Left lobe of liver (tissue), 2 donors: ENCODE data around the gene PALM2AKAP2. TPM values are rescaled to one million over a fixed set of nuclear protein-coding genes. Genes with fewer than 3 reads are reported as not detected.

ENCODE experiments used
- ATAC-seq: fragments of 200-7000 bp; cut with Tn5 transposase; one replicate; pipeline ENCODE4 v1.9.1; 2020; ENCODE audit warnings: mild to moderate bottlenecking, moderate library complexity
- DNase-seq: peaks from one replicate; pipeline ENCODE4 v3.0.0-alpha.2; 2020; ENCODE audit warnings: low spot score
- total RNA-seq: library from RNA; stranded (reverse); gene quantifications from one replicate; pipeline ENCODE4 v1.2.1, GENCODE V29; 2021
- donor health status: DM: no; HTN: no; CAD: no; lungs with moderate emphysema.
- donor health status: DM: no; HTN: yes; CAD: no.

The PALM2AKAP2 gene
- total RNA-seq, 1 donor from 2014 or later = 32.1 TPM

GRCh38 chr9:109771087-109771486, 8.9 kb upstream of the PALM2AKAP2 start:
- no peak for ATAC-seq
- DNase-seq = no peak

DNA sequence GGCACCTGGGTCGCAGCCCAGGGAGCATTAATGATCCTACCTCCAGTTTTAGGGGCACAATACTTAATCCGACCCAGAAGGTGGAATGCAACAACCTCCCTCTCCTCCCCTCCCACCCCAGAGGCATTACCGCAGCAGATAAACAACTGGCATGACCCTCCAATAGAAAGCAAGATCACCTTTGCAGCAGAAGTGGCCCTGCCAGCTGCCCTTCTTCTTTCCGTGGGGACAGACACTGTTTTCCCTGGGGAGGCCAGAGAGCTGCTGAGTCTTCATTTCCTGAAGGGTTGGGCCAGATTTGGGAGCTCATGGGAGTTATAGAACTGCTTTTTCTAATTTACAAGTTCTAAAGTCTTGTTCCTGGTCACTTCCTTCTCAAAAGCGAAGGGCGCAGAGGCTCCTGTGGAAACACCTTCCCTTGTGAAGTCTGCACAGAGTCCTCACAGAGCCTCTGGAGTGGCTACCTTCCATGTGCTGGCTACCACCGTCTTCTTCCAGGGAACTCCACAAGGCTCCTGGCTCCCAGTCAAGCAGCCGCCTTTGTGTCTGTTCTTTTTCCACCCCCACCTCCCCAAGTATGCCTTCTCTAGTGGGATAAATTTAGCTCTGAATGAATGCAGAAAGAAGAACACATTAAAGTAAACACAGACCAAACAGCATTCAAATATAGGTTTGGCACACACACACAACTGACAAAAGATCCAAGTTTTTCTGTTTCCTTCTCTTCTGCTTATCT, 8.0 kb upstream of the PALM2AKAP2 start:
- DNase-seq = no peak
- no peak for ATAC-seq

GRCh38 chr9:109775516-109775915, 4.5 kb upstream of the PALM2AKAP2 start:
- DNase-seq = no peak
- no peak for ATAC-seq

DNA sequence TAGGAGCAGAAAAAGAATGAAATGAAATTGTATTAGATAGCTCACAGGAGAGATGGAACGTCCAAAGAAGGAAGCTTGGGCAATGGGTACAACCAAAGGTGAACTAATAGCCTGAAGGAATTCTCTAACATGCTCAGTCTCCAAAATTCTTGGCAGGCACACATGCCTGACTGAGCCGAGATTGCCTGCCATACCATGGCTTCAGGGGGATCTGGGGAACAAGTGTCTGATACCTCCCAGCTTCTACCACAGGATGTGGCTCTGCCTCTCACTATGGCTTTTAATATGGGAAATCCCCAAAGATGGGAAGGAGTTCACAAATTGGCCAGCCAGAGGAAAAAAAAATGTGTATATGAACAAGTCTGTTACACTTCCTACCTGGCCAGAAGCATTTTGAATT, 3.6 kb upstream of the PALM2AKAP2 start:
- no peak for ATAC-seq
- no peak for DNase-seq

DNA sequence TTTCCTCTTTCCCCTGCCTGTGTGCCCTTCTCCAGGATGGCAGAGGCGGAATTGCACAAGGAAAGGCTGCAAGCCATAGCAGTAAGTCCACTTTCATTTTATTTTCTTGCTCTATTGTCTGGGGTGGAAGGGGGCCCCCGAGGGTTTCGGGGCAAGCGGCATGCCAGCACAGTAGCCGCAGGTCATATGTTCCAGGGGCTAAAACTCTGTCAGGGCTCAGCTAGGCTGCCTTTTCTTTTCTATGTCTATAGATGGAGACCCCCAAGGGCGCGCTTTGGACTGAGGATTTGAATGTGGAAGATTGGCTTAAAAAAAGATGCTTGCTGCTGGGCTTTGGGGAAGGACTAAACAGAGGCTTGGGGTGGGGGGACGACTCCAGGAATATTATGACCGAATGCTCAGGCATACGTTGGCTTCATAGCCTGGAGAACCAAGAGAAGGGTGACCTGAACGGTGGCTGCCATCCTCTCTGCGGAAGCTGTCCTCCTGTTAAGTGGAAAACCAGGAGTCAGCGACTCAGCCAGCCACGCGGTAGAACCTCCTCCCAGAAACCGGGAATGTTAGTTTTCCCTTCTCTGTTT, 545 bp downstream of the PALM2AKAP2 start:
- ATAC-seq (peak; percentile 59), DNase-seq (peak; percentile 59)

DNA sequence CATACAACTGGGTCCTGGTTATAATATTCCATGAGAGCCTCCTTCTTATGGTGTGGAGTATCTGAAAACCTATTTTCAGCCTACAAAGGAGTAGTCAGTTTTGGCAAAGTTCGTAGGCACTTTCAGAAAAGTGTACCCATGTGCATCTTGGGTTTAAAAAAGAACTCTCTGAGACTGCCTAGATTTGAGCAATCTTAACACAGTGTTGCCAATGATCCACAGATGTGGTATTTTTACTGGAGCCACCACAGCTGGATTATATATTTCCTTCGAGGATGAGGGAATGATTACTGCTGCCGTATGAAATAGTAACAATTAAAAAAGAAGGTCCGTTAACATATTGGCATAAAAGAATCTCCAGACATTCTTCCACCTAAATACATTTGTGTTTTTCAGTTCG, 1.1 kb downstream of the PALM2AKAP2 start:
- DNase-seq = no peak
- no peak for ATAC-seq

GRCh38 chr9:109781541-109782197, 1.7 kb downstream of the PALM2AKAP2 start:
- DNase-seq (no peak), ATAC-seq (peak; percentile 21)

DNA sequence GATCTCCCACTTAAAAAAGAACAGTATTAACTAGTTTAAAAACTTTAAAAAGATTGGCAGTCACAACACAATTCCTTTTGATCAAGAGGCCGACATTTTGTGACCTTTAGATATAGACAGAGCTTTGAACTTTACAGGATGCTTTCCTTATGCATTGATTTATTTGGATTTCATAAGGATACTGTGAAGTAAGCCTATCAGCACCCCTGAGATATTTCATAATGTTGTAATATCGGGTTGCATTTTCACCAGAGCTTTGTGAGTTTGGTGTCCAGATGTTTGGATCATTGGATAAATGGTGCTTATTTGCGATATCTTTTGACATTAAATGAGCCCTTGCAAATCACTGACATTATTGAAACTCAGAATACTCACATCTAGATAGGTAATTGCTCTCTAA, 7.7 kb downstream of the PALM2AKAP2 start:
- ATAC-seq (no peak), DNase-seq (no peak)

DNA sequence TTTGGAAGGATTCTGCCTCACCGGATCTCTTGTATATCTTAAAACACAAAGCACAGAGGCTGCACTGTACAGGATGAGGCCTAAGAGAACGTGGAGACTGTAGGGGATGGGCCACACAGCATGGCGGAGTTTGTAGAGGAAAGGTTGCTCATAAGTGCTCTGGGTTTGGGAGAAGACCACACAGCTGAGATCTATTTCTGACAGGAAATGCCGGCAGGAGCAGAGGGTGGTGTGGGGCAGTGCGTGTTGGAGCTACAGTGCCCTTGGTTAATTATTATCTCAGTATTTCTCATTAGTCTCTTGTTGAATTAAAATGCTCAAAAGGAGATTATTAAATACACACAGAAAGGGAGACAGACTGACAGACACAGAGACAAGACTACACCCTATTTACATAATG, 9.6 kb downstream of the PALM2AKAP2 start:
- ATAC-seq (peak; percentile 48), DNase-seq (no peak)

GRCh38 chr9:109789971-109790370, 10.0 kb downstream of the PALM2AKAP2 start:
- ATAC-seq (no peak), DNase-seq (no peak)

- no peak for DNase-seq
- peak; percentile 12 for ATAC-seq
These were observed 11.1 kb downstream of the PALM2AKAP2 start for GRCh38 chr9:109791003-109791677.

GRCh38 chr9:109791747-109792146, 11.7 kb downstream of the PALM2AKAP2 start:
- ATAC-seq (peak; percentile 65), DNase-seq (peak; percentile 67)

DNA sequence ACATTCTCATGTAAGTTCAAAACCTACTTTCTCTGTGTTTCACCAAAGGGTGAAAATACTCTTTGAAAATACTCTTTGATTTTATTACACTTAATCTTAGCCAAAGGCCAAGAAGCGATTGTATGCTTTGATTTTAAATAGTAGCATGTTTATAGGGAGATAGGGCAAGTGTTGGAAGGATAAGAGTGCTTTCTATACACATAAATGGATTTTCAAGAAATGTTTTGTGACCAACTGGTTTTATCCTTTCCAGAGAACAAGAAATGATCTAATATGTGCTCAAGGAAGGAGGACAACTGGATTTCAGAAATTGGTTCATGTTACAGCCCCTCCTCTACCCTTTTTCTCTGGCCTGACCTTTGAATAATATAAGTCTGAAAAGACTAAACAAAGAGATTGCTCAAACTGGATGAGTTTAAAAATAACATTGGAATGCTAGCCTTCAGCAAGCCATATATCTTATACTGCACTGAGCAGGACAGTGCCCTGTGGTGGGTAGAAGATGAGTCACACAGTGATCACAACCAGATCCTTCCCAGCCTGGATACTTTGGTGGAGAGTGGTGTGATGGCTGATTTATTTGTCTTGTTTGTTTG, 13.1 kb downstream of the PALM2AKAP2 start:
- ATAC-seq (no peak), DNase-seq (no peak)

DNA sequence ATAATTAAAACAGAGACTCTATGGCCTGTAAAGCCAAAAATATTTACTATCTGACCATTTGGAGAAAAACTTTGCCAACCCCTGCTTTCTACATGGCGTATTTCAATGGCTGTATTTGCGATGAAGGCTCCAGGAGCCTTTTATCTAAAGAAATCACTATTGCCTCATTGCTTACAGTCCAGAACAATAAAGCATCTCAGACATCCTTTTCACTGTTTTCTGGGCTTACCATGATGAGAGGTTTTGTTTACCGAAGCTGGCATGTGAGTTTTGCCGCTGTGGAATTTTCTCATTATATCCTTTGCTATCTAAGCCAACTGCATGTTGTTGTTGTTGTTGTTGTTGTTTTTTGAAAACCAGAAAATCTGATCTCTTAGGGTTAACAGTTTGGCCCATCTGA, 13.9 kb downstream of the PALM2AKAP2 start:
- ATAC-seq (no peak), DNase-seq (no peak)

DNA sequence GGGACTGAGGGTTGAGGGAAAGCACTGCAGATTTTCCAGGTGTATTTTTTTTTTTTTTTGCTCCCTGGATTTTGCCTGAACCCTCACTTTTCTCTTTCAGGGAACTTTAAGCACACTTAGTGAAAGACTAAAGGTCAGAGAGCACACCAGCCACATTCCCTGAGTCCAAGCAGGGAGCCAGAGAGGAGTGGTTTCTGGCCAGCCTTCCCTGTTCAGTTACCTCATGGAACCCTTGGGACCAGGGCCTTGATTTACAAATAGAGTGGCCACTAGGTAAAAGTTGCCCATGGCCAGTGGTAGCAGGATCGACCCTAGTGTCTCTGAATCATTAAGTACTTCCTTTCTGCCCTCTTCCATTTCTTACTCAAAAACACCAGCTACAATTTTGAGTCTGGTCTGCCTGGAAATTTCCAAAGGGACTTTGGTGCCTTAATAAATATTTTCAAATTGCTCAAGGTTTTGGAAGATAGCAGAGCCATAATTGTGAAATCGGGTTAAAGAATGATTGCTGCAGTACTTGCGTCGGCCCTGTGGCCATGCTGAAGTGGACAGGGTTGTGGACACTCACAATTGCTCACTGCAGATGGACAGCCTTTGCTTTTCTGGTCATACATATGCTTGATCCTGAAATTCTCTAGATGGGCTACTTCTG, 14.5 kb downstream of the PALM2AKAP2 start:
- ATAC-seq (peak; percentile 64), DNase-seq (peak; percentile 81)

DNA sequence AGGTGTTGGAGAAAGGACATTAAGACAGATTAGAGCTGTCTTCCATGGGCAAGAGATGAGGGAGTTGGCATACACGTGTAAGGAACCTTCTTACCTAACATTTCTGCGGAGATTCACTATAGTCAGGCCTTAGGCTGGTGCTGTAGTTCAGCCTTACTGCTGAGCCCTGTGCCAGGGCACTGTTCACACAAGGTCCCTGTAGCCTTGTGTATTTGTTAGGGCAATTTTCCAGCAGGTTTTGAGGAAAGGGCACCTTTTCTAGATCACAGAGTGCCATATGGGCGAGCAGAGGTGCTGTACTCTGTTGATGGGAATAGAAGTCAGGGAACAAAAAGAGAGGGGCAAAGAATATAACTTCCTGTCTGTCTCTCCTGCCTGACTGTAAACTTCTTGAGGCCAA, 15.6 kb downstream of the PALM2AKAP2 start:
- DNase-seq (peak; percentile 61), ATAC-seq (peak; percentile 47)

DNA sequence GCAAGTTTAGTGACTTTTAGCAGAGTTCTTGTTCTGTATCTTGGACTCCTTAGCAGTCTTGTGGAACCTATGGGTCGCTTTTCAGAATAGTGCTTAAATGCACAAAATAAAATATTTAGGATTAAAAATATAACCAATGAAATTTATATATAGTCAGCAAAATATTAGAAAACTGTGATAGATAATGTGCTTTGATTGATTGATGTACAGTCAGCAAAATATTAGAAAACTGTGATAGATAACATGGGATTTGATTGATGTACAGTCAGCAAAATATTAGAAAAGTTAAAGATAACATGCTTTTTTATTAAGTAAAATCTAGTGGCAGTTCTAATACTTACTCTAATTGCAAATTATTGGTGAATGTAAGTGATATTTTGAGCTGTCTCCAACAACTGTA, 16.1 kb downstream of the PALM2AKAP2 start:
- DNase-seq (no peak), ATAC-seq (no peak)

- DNase-seq (no peak), ATAC-seq (no peak)
These were observed 17.0 kb downstream of the PALM2AKAP2 start for GRCh38 chr9:109797006-109797405.

DNA sequence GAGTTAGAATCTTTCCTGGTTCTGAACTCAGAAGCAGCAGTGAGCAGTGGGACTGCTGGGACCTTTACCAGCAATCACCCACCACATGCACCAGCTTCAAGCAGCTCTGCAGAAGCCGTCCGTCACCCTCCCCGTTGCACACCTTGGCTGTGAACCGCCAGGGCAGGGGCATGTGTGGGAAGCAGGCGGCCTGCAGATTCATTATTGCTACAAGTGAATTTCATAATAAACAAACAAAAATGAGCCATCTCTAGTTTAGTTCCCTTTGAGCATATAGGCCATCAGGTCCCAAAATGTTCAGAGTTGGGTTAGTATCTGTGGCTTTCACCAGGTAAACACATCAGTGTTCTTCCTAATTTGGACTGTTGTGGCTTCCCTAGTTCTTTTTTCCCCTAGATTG, 17.5 kb downstream of the PALM2AKAP2 start:
- ATAC-seq (peak; percentile 47), DNase-seq (peak; percentile 71)

DNA sequence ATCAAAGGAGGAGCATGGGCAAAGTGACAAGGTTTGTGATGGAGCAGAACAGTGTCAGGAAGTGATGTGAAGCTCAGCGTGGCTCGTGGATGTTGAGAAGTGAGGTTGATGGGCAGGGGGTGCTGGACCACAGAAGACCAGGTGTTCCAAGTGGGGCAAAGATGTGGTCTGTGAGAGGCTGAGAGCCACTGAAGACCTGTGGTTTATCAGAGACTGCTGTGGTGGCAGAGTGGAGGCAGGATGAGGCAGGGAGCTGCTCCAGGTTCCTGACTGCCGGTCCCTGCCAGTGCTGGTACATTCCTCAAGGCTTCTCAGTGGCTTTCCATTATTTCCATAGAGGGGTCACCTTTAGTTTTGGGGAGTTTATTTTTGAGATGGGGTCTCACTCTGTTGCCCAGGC, 19.1 kb downstream of the PALM2AKAP2 start:
- DNase-seq = no peak
- ATAC-seq = no peak

GRCh38 chr9:109799792-109800191, 19.8 kb downstream of the PALM2AKAP2 start:
- ATAC-seq (no peak), DNase-seq (no peak)
